Mesendoderm (in vitro differentiated cells): Measurements from ENCODE around the gene DOK5.
A peak's percentile ranks its signal among the peaks of the same experiment; 100 is the strongest.

Source experiments
- DNase-seq: peaks from one replicate; pipeline ENCODE4 v3.0.0; 2013
- H2AK5ac ChIP-seq: 2 replicates; pipeline ENCODE4 v1.6.1; 2013; ENCODE audit warnings: low read length, inconsistent platforms
- H2BK120ac ChIP-seq: 2 replicates; pipeline ENCODE4 v1.6.1; 2013; ENCODE audit warnings: low read depth, mild to moderate bottlenecking, low read length, moderate library complexity, mixed read lengths
- H2BK15ac ChIP-seq: replicated peaks from 2 replicates; pipeline ENCODE4 v1.6.1; 2013; ENCODE audit warnings: low read depth, mild to moderate bottlenecking, moderate library complexity
- H2BK5ac ChIP-seq: 2 replicates; pipeline ENCODE4 v1.6.1; 2013; ENCODE audit warnings: low read length, inconsistent platforms
- H3K18ac ChIP-seq: 2 replicates; pipeline ENCODE4 v1.6.1; 2013; ENCODE audit warnings: mild to moderate bottlenecking, low read length, mixed read lengths
- H3K23ac ChIP-seq: one replicate; pipeline ENCODE4 v1.6.1; 2013; ENCODE audit warnings: low read length
- H3K27ac ChIP-seq: 2 replicates; pipeline ENCODE4 v1.5.1; 2013; ENCODE audit warnings: low read depth, mild to moderate bottlenecking, inconsistent platforms, low read length, moderate library complexity
- H3K27me3 ChIP-seq: 2 replicates; pipeline ENCODE4 v1.6.1; 2013; ENCODE audit warnings: low read length, control low read depth, mild to moderate bottlenecking, inconsistent platforms; ENCODE audit not compliant: insufficient read depth, poor library complexity
- H3K36me3 ChIP-seq: 2 replicates; pipeline ENCODE4 v1.6.1; 2013; ENCODE audit warnings: low read length, inconsistent platforms; ENCODE audit not compliant: control insufficient read depth, insufficient read depth
- H3K4ac ChIP-seq: one replicate; pipeline ENCODE4 v1.6.1; 2013; ENCODE audit warnings: low read depth, mild to moderate bottlenecking, low read length, moderate library complexity
- H3K4me1 ChIP-seq: 2 replicates; pipeline ENCODE4 v1.6.1; 2013; ENCODE audit warnings: low read depth, low read length, inconsistent platforms; ENCODE audit not compliant: control insufficient read depth
- H3K4me2 ChIP-seq: 2 replicates; pipeline ENCODE4 v1.6.1; 2013; ENCODE audit warnings: low read length
- H3K4me3 ChIP-seq: 2 replicates; pipeline ENCODE4 v1.5.1; 2013; ENCODE audit warnings: mild to moderate bottlenecking, low read length
- H3K56ac ChIP-seq: one replicate; pipeline ENCODE4 v1.6.1; 2013; ENCODE audit warnings: low read length
- H3K79me1 ChIP-seq: 2 replicates; pipeline ENCODE4 v1.6.1; 2013; ENCODE audit warnings: low read length, inconsistent platforms
- H3K79me2 ChIP-seq: 2 replicates; pipeline ENCODE4 v1.6.1; 2013; ENCODE audit warnings: mild to moderate bottlenecking, low read length; ENCODE audit not compliant: control insufficient read depth, insufficient read depth
- H3K9ac ChIP-seq: 2 replicates; pipeline ENCODE4 v1.6.1; 2013; ENCODE audit warnings: low read length, inconsistent platforms
- H4K5ac ChIP-seq: one replicate; pipeline ENCODE4 v1.6.1; 2013; ENCODE audit warnings: low read length
- H4K8ac ChIP-seq: one replicate; pipeline ENCODE4 v1.6.1; 2013; ENCODE audit warnings: low read depth, mild to moderate bottlenecking, control low read depth, low read length, moderate library complexity
- WGBS: extraction: QIAGEN DNeasy Blood & Tissue Kit; methylation state at CpG from one replicate; pipeline ENCODE4 v1.1.7; 2013; ENCODE audit warnings: low lambda C conversion rate, missing lambda C conversion rate; ENCODE audit not compliant: insufficient coverage; ENCODE audit errors: extremely low coverage; 5-methylcytosine and 5-hydroxymethylcytosine counted together

The DOK5 gene

GRCh38 chr20:54515793-54516628 lies 40.6 kb downstream of the DOK5 start:
- no peaks in the 10 kb centered on the region for H3K27me3 ChIP-seq
- H3K4me2 ChIP-seq, result no peak overlapping the region
- H3K23ac ChIP-seq, result no peak overlapping the region
- no peak overlapping the region for H2BK5ac ChIP-seq
- H3K79me1 ChIP-seq, result no peaks in the 10 kb centered on the region
- no CpG with 5 or more reads among the region's 6 CpGs for WGBS
- H3K27ac ChIP-seq, result no peak overlapping the region
- H4K5ac ChIP-seq, result no peak overlapping the region
- no peak overlapping the region for H2AK5ac ChIP-seq
- H3K36me3 ChIP-seq, result no peaks in the 10 kb centered on the region
- H3K79me2 ChIP-seq, result no peaks in the 10 kb centered on the region
- H3K56ac ChIP-seq, result no peak overlapping the region
- H3K4ac ChIP-seq, result no peak overlapping the region
- no peak overlapping the region for H4K8ac ChIP-seq
- H2BK15ac ChIP-seq, result no peak overlapping the region
- no peak overlapping the region for H3K4me3 ChIP-seq
- DNase-seq, result no peak
- no peak overlapping the region for H2BK120ac ChIP-seq
- no peak overlapping the region for H3K18ac ChIP-seq
- H3K9ac ChIP-seq, result no peak overlapping the region
- no peaks in the 10 kb centered on the region for H3K4me1 ChIP-seq

GRCh38 chr20:54517241-54517975 lies 42.0 kb downstream of the DOK5 start:
- no peak overlapping the region for H2BK5ac ChIP-seq
- DNase-seq, result no peak

GRCh38 chr20:54524849-54525248 lies 49.5 kb downstream of the DOK5 start:
- no peak overlapping the region for H2BK15ac ChIP-seq
- H3K4ac ChIP-seq, result no peak overlapping the region
- no peak overlapping the region for H3K56ac ChIP-seq
- no peaks in the 10 kb centered on the region for H3K36me3 ChIP-seq
- no peak overlapping the region for H3K23ac ChIP-seq
- no peaks in the 10 kb centered on the region for H3K79me1 ChIP-seq
- no peak overlapping the region for H4K8ac ChIP-seq
- no peak overlapping the region for H2BK120ac ChIP-seq
- H3K4me2 ChIP-seq, result no peak overlapping the region
- H3K4me3 ChIP-seq, result no peak overlapping the region
- WGBS, result no CpG with 5 or more reads among the region's 3 CpGs
- peak overlapping the region; percentile 39 for H3K18ac ChIP-seq
- H2AK5ac ChIP-seq, result no peak overlapping the region
- no peak overlapping the region for H4K5ac ChIP-seq
- no peak overlapping the region for H2BK5ac ChIP-seq
- H3K27me3 ChIP-seq, result no peaks in the 10 kb centered on the region
- no peak overlapping the region for H3K9ac ChIP-seq
- no peak overlapping the region for H3K27ac ChIP-seq
- no peak for DNase-seq
- H3K4me1 ChIP-seq, result peaks cover 2% of the 10 kb centered on the region
- H3K79me2 ChIP-seq, result no peaks in the 10 kb centered on the region

More at GRCh38 chr20:54517241-54517975, 42.0 kb downstream of the DOK5 start:
- Histone ChIP-seq H3K4me3 (no peak overlapping the region), H3K4me2 (no peak overlapping the region), H3K23ac (no peak overlapping the region), H3K4ac (no peak overlapping the region), H3K4me1 (no peaks in the 10 kb centered on the region), H4K5ac (no peak overlapping the region), H3K27ac (no peak overlapping the region), H3K9ac (no peak overlapping the region), H2BK15ac (no peak overlapping the region), H2BK120ac (no peak overlapping the region), H3K27me3 (no peaks in the 10 kb centered on the region), H3K79me2 (no peaks in the 10 kb centered on the region), H3K79me1 (no peaks in the 10 kb centered on the region), H4K8ac (no peak overlapping the region), H2AK5ac (no peak overlapping the region), H3K18ac (no peak overlapping the region), H3K36me3 (no peaks in the 10 kb centered on the region), H3K56ac (no peak overlapping the region)
- WGBS, result no CpG with 5 or more reads among the region's 4 CpGs

- Histone ChIP-seq H2AK5ac (no peak overlapping the region), H2BK120ac (no peak overlapping the region), H4K8ac (peak overlapping the region; percentile 76), H3K23ac (no peak overlapping the region), H3K27me3 (no peaks in the 10 kb centered on the region), H3K18ac (peak overlapping the region; percentile 25), H3K4ac (no peak overlapping the region), H4K5ac (no peak overlapping the region), H3K27ac (no peak overlapping the region), H3K4me2 (no peak overlapping the region), H3K79me1 (no peaks in the 10 kb centered on the region), H3K56ac (peak overlapping the region; percentile 57), H3K4me1 (peaks cover 2% of the 10 kb centered on the region), H2BK15ac (no peak overlapping the region), H2BK5ac (no peak overlapping the region), H3K79me2 (no peaks in the 10 kb centered on the region), H3K4me3 (no peak overlapping the region), H3K9ac (no peak overlapping the region), H3K36me3 (no peaks in the 10 kb centered on the region)
- peak; percentile 23 for DNase-seq
- WGBS, result no CpG with 5 or more reads among the region's 5 CpGs
Observed at GRCh38 chr20:54525916-54526590, 50.7 kb downstream of the DOK5 start.

- H3K4ac ChIP-seq, result no peak overlapping the region
- no peak overlapping the region for H2BK120ac ChIP-seq
- H3K27me3 ChIP-seq, result no peaks in the 10 kb centered on the region
- peaks cover 2% of the 10 kb centered on the region for H3K4me1 ChIP-seq
- H3K18ac ChIP-seq, result no peak overlapping the region
- H2BK5ac ChIP-seq, result no peak overlapping the region
- no peaks in the 10 kb centered on the region for H3K36me3 ChIP-seq
- no peak overlapping the region for H4K5ac ChIP-seq
- H3K79me1 ChIP-seq, result no peaks in the 10 kb centered on the region
- H2BK15ac ChIP-seq, result no peak overlapping the region
- no CpG with 5 or more reads among the region's 1 CpG for WGBS
- DNase-seq, result no peak
- H3K56ac ChIP-seq, result no peak overlapping the region
- H4K8ac ChIP-seq, result no peak overlapping the region
- no peak overlapping the region for H3K9ac ChIP-seq
- H3K23ac ChIP-seq, result no peak overlapping the region
- no peak overlapping the region for H2AK5ac ChIP-seq
- H3K27ac ChIP-seq, result no peak overlapping the region
- no peaks in the 10 kb centered on the region for H3K79me2 ChIP-seq
- H3K4me2 ChIP-seq, result no peak overlapping the region
- H3K4me3 ChIP-seq, result no peak overlapping the region
Observed at GRCh38 chr20:54526801-54527200, 51.4 kb downstream of the DOK5 start.
